Prostate gland (tissue), 2 donors: ENCODE data around the gene PLEKHA3. TPM values are rescaled to one million over a fixed set of nuclear protein-coding genes. Genes with fewer than 3 reads are reported as not detected.

Source experiments
- DNase-seq: peaks from one replicate; pipeline ENCODE4 v3.0.0-alpha.2; 2019; ENCODE audit warnings: low spot score
- H3K27ac ChIP-seq, 2 donors: fragments of 200-600 bp; sonication (generic); 2 replicates each; pipeline ENCODE4 v1.5.1; 2017 to 2019
- H3K27me3 ChIP-seq: fragments of 200-600 bp; sonication (generic); replicated peaks from 2 replicates; pipeline ENCODE4 v1.5.1; 2019; ENCODE audit not compliant: insufficient read depth
- H3K36me3 ChIP-seq, 2 donors: fragments of 200-600 bp; sonication (generic); 1 replicate in 1 of 2; 2 replicates in 1 of 2; pipeline versions ENCODE4 v1.5.1 to v1.8.1; 2017 to 2019
- H3K4me1 ChIP-seq: fragments of 200-600 bp; sonication (generic); replicated peaks from 2 replicates; pipeline ENCODE4 v1.5.1; 2019
- H3K4me3 ChIP-seq, 2 donors: fragments of 200-600 bp; sonication (generic); 2 replicates each; pipeline ENCODE4 v1.5.1; 2017 to 2019
- H3K9me3 ChIP-seq: fragments of 200-600 bp; sonication (generic); 2 replicates; pipeline ENCODE4 v1.5.1; 2017
- POLR2A ChIP-seq: fragments of 450-650 bp; IDR thresholded peaks from one replicate; pipeline ENCODE4 v1.6.1; 2016; ENCODE audit warnings: antibody characterized with exemption, mild to moderate bottlenecking
- POLR2AphosphoS5 ChIP-seq: sonication (generic); formaldehyde crosslinking; IDR thresholded peaks from one replicate; pipeline ENCODE4 v1.6.1; 2017; ENCODE audit warnings: antibody characterized with exemption
- WGBS: methylation state at CpG from one replicate; pipeline ENCODE4 v1.1.5; 2018; 5-methylcytosine and 5-hydroxymethylcytosine counted together
- intact Hi-C: fragments of 100-400 bp; cut with DNase I; formaldehyde crosslinking; loops from one replicate; pipeline ENCODE4 v1.14.2; 2022
- total RNA-seq, 2 donors: library from RNA; depleted of rRNA; stranded (reverse); fragments of >200 nt; gene quantifications; one replicate each; pipeline ENCODE4 v1.1.0, GENCODE V29; 2016
- TF ChIP-seq, protein P1 (sequence below), 4 experiments: fragments of 200-600 bp in 2 of 4; fragments of 450-650 bp in 2 of 4; sonication (generic) in 2 of 4; IDR thresholded peaks; 1 replicate in 3 of 4; 2 replicates in 1 of 4; pipeline ENCODE4 v1.5.1; 2016 to 2019; ENCODE audit warnings: antibody characterized with exemption in 4 of 4, mild to moderate bottlenecking in 2 of 4, moderate library complexity in 2 of 4

Gene PLEKHA3
- total RNA-seq, 2 donors from 2014 or later = 8.2 to 15.7 TPM

DNA sequence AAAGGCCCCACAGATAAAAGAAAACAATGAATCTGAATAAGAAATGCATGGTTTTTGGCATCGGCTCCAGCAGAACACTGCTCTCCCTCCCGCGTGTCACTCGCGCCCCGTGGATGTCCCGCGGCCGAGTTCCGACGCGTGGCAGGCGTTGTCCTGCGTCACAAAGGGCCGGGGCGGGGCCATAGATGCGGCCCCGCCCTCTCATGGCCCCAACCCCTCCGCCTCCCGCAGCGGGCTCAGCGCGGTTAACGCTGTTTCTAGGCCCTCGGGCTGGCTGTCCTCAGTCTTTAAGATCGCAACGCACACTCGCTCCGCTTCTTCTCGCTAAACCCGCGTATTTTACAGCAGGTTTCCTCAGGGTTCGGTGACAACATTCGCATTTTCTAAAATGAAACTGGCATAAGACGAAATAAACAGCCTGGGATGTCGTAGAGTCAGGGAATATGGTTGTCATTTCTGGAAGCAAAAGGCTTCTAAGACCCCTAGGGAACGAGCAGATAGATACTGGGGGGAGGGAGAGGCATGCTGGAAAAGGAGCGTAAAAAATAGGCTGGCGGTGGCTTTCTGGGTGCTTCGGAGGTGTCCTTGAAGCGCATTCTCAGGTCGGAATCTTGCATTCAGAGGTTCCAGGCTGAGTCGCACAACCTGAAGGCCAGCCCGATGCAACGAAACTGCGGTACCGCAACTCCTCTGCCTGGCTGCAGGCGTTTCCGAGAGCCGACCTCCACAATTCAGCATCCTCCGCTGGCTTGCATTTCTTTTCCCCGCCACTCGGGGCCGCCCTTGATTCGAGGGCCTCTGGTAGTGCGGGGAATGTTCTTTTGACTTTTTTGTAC is 1.6 kb upstream of the PLEKHA3 start, which contains the start of gene FKBP7:
FKBP7 (minus strand) TSS at position 162 of the 836 bp plus-strand sequence; CDS start at position 61, 101 bp downstream.
- WGBS = 3% methylated on average over 55 of the region's 56 CpGs
- intact Hi-C loops = loop anchor here (2.0 kb wide), 1 partner anchor 28 kb away; the partner anchor contains the start of genes PJVK and PRKRA
- Histone ChIP-seq H3K27me3 (no peaks in the 10 kb centered on the region), H3K9me3 (no peaks in the 10 kb centered on the region), H3K4me1 (peaks cover 8% of the 10 kb centered on the region), H3K4me3 (peak within 1 kb of the TSS; percentile 39 to 59), H3K36me3 (no peaks in the 10 kb centered on the region), H3K27ac (peak within 1 kb of the TSS; percentile 95 to 96)
- peak; percentile 90 for TF ChIP-seq POLR2AphosphoS5
- TF ChIP-seq, protein P1, sequence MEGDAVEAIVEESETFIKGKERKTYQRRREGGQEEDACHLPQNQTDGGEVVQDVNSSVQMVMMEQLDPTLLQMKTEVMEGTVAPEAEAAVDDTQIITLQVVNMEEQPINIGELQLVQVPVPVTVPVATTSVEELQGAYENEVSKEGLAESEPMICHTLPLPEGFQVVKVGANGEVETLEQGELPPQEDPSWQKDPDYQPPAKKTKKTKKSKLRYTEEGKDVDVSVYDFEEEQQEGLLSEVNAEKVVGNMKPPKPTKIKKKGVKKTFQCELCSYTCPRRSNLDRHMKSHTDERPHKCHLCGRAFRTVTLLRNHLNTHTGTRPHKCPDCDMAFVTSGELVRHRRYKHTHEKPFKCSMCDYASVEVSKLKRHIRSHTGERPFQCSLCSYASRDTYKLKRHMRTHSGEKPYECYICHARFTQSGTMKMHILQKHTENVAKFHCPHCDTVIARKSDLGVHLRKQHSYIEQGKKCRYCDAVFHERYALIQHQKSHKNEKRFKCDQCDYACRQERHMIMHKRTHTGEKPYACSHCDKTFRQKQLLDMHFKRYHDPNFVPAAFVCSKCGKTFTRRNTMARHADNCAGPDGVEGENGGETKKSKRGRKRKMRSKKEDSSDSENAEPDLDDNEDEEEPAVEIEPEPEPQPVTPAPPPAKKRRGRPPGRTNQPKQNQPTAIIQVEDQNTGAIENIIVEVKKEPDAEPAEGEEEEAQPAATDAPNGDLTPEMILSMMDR (IDR thresholded peaks at IDR 0.05) = peak in 3 of 4 experiments; percentile 24 to 62 (median 58)
- peak; percentile 81 for TF ChIP-seq POLR2A
- DNase-seq = peak; percentile 89

DNA sequence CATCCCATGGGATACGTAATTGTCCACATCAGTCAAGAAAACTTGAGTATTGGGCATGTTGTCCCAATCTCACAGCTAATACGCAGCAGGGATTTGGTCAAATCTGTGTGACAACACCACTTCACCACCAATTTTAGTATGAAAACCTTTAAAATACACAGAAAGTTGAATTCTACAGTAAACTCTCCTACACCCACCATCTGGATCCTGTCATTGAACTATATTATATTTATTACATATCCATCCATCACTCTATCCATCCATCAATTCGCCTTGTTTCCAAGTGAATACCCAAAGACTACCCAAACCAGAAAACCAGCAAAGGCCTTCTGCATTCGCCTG is 1.0 kb upstream of the PLEKHA3 start:
- Histone ChIP-seq H3K36me3 (no peaks in the 10 kb centered on the region), H3K27me3 (no peaks in the 10 kb centered on the region), H3K4me1 (peaks cover 8% of the 10 kb centered on the region), H3K4me3 (peak overlapping the region; percentile 39 to 59), H3K9me3 (no peaks in the 10 kb centered on the region), H3K27ac (peak overlapping the region; percentile 95 to 96)
- no peak for TF ChIP-seq POLR2A
- TF ChIP-seq, protein P1 (IDR thresholded peaks at IDR 0.05) = peak in 1 of 4 experiments; percentile 4
- intact Hi-C loops = loop anchor here (2.0 kb wide), 1 partner anchor 28 kb away; the partner anchor contains the start of genes PJVK and PRKRA
- DNase-seq = no peak
- WGBS = 71% methylated on average over 4 of the region's 4 CpGs

DNA sequence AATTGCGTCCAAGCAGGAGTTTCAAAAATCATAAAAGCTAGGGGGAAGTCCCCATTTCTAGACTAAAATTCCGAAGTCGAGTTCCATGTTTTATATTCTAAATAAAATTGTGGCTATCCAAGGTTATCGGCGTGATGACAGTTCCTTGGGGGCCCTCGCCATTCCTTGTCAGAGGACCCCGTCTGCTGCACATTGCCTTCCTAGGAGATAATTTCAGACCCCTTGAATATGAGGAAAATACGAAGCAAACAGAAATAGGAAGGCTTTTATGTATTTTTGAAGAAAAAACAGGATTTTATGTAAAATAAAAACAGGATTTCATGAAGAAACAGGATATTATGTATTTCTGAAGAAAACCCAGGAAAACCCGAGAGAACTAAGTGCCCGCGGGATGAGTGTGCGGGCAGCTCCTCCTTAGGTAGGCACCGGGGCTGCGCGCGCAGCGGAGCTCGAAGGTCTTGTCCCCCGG is 465 bp upstream of the PLEKHA3 start:
- Histone ChIP-seq H3K36me3 (no peaks in the 10 kb centered on the region), H3K9me3 (no peaks in the 10 kb centered on the region), H3K27ac (peak overlapping the region; percentile 95 to 96), H3K27me3 (no peaks in the 10 kb centered on the region), H3K4me3 (peak overlapping the region; percentile 78 to 88), H3K4me1 (peaks cover 8% of the 10 kb centered on the region)
- intact Hi-C loops = loop anchor here (2.0 kb wide), 1 partner anchor 29 kb away; the partner anchor contains the start of genes PJVK and PRKRA
- TF ChIP-seq POLR2AphosphoS5 (no peak), POLR2A (no peak)
- TF ChIP-seq, protein P1 (IDR thresholded peaks at IDR 0.05) = peak in 1 of 4 experiments; percentile 10
- no peak for DNase-seq
- 27% methylated on average over 19 of the region's 19 CpGs for WGBS

DNA sequence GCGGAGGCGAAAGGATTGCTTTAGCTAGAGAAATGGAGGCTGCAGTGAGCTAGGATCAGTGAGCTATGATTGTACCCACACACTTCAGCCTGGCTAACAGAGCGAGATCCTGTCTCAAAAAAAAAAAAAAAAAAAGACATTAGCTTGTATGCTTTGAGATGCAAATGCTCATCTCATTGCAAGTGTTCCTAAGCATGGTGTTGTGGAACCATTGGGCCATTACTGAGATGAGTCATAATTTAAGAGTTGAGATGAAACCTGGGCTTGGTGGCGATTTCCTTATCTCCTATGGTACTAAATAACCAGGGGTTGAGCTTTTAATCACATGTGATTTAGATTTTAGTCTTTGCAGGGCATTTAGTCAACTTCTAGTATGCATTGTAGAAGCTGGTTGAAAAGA is 2.2 kb downstream of the PLEKHA3 start:
- no peak overlapping the region for H3K4me3 ChIP-seq
- no peak for DNase-seq
- H3K9me3 ChIP-seq = no peaks in the 10 kb centered on the region
- no peaks in the 10 kb centered on the region for H3K27me3 ChIP-seq
- no peaks in the 10 kb centered on the region for H3K36me3 ChIP-seq
- intact Hi-C loops = no loop called here
- H3K27ac ChIP-seq = no peak overlapping the region
- TF ChIP-seq POLR2AphosphoS5 (no peak), POLR2A (no peak)
- TF ChIP-seq, protein P1 (IDR thresholded peaks at IDR 0.05) = no peak
- peaks cover 8% of the 10 kb centered on the region for H3K4me1 ChIP-seq
- WGBS = 95% methylated on average over 4 of the region's 4 CpGs
